Mammary epithelial cell (primary cell): Measurements from ENCODE around the gene MEGF11.

Experiments
- CTCF ChIP-seq, 2 donors: IDR thresholded peaks in 1 of 2; conservative IDR thresholded peaks in 1 of 2; 2 replicates each; pipeline ENCODE4 v1.5.1; 2011 to 2012; ENCODE audit warnings: inconsistent platforms in 2 of 2, low read length in 2 of 2, mild to moderate bottlenecking in 2 of 2, control low read depth in 1 of 2, low read depth in 1 of 2; ENCODE audit not compliant: insufficient read depth in 1 of 2; ENCODE audit errors: extremely low read depth in 1 of 2
- EZH2 ChIP-seq: IDR thresholded peaks from 2 replicates; pipeline ENCODE4 v1.6.1; 2012; ENCODE audit warnings: low read length, inconsistent platforms, borderline replicate concordance

GRCh38 chr15:66186049-66186825 lies 67.3 kb downstream of the MEGF11 start:
- TF ChIP-seq EZH2 (no peak), CTCF (conservative IDR thresholded peaks at IDR 0.05 in 1 of 2, IDR thresholded peaks at IDR 0.05 in 1 of 2; ENCODE audit: extremely low read depth in 1 of 2, insufficient read depth in 1 of 2, low read depth in 1 of 2, low read length in 2 of 2) (no peak)
